ENCODE measurements around the gene HOXB1.

HOXB1 gene

DNA sequence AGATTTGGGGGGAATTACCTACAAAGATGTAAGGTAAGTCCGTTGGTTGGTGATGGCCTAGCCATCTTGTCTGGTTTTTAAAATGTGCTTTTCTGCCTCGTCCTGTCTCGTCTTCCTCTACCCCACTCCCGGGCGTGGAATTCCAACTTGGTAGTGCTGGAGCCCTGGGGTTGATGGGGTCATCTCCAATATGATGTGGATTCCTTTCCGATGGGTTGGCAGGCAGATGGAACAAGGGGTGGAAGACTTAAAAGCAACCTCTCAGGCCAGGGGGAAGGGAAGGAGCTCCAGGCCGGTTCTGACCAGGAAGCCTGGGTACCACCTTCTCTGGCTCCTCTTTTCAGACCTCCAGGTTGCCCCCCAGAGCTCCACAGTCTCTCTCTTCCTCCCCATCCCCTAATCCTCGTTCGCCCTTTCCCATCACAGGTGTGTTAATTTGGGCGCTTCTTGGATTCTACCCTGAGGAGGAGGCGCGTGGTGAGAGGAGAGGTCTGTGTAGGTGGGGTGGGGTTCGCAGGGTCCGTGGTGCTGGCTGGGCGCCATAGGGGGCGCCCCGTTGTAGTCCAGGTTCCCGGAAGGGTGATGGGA is 19.2 kb upstream of the HOXB1 start:
- H3K9me3 Mint-ChIP-seq: no peaks in the 10 kb centered on the region
- H3K36me3 Mint-ChIP-seq (ENCODE audit: low read depth): peaks cover 40% of the 10 kb centered on the region
- peak overlapping the region; percentile 47 to 62 (median 54) for H3K4me3 Mint-ChIP-seq
- TF ChIP-seq, protein P1, sequence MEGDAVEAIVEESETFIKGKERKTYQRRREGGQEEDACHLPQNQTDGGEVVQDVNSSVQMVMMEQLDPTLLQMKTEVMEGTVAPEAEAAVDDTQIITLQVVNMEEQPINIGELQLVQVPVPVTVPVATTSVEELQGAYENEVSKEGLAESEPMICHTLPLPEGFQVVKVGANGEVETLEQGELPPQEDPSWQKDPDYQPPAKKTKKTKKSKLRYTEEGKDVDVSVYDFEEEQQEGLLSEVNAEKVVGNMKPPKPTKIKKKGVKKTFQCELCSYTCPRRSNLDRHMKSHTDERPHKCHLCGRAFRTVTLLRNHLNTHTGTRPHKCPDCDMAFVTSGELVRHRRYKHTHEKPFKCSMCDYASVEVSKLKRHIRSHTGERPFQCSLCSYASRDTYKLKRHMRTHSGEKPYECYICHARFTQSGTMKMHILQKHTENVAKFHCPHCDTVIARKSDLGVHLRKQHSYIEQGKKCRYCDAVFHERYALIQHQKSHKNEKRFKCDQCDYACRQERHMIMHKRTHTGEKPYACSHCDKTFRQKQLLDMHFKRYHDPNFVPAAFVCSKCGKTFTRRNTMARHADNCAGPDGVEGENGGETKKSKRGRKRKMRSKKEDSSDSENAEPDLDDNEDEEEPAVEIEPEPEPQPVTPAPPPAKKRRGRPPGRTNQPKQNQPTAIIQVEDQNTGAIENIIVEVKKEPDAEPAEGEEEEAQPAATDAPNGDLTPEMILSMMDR (IDR thresholded peaks at IDR 0.05; ENCODE audit: unreplicated experiment in 3 of 3): no peak
- H3K27ac Mint-ChIP-seq: peak overlapping the region; percentile 99 to 100 (median 99)
- no peaks in the 10 kb centered on the region for H3K27me3 Mint-ChIP-seq (ENCODE audit: low read depth)
- peaks cover 77% of the 10 kb centered on the region for H3K4me1 Mint-ChIP-seq

DNA sequence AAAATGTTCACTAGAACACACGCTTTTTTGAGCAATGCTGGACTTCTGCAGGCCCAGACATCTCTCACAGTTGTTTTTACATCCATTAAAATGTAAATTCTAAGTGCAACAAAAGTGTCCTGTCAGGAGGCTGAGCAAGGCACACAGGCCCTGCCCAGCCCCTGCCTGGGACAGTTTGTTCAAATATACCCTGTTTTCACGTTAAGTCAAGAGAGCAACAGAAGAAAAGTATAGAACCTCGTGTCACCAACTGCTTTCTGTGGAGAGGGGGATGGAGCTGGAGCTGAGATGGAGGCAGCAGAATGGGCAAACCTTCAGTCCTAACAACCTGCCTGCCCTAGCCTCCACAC is 18.4 kb upstream of the HOXB1 start:
- peaks cover 40% of the 10 kb centered on the region for H3K36me3 Mint-ChIP-seq (ENCODE audit: low read depth)

DNA sequence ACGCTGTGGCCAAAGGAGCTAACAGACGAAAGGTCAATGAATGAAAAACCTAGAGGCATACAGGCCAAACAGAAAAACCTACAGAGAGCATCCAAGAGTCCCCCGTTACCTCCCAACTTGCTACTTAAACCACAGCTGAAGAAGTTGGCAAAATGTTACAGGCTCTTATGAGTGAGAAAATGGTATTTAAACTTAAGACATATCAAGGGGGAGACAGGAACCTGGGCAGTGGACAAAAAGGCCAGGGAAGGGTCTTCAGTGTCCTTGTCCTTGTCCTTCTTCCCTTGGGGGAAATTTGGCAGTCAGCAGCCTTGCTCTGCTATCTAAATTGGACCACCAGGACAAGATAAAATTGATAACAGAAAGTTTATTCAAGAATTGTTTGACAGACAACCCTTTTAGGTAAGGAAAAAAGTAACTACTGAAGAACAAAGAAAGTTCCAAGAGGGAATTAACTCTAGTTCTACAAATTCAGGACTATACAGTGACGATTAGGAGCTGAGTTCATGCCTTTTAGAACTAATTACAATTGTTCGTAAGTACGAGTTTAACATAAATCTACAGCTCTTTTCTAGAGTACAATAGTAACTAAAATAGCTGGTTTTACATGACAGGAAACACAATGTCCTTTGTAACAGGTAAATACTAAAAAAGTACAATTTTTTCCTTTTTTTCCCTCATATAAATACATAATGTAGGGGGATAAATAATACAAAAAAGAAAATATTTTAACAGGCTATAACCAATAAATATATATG is 17.9 kb upstream of the HOXB1 start:
- H3K9me3 Mint-ChIP-seq: no peaks in the 10 kb centered on the region
- H3K4me3 Mint-ChIP-seq: peak overlapping the region; percentile 70 to 97 (median 92)
- peaks cover 77% of the 10 kb centered on the region for H3K4me1 Mint-ChIP-seq
- peak overlapping the region; percentile 99 to 100 (median 99) for H3K27ac Mint-ChIP-seq
- no peaks in the 10 kb centered on the region for H3K27me3 Mint-ChIP-seq (ENCODE audit: low read depth)
- TF ChIP-seq, protein P1 (IDR thresholded peaks at IDR 0.05; ENCODE audit: unreplicated experiment in 3 of 3): no peak
- peaks cover 42% of the 10 kb centered on the region for H3K36me3 Mint-ChIP-seq (ENCODE audit: low read depth)

More for the DNA sequence above, 18.4 kb upstream of the HOXB1 start:
- no peaks in the 10 kb centered on the region for H3K9me3 Mint-ChIP-seq
- TF ChIP-seq, protein P1 (IDR thresholded peaks at IDR 0.05; ENCODE audit: unreplicated experiment in 3 of 3): no peak
- H3K4me1 Mint-ChIP-seq: peaks cover 78% of the 10 kb centered on the region
- H3K27ac Mint-ChIP-seq: peak overlapping the region; percentile 99 to 100 (median 99)
- H3K27me3 Mint-ChIP-seq (ENCODE audit: low read depth): no peaks in the 10 kb centered on the region
- H3K4me3 Mint-ChIP-seq: peak overlapping the region; percentile 59 to 76 (median 70)

DNA sequence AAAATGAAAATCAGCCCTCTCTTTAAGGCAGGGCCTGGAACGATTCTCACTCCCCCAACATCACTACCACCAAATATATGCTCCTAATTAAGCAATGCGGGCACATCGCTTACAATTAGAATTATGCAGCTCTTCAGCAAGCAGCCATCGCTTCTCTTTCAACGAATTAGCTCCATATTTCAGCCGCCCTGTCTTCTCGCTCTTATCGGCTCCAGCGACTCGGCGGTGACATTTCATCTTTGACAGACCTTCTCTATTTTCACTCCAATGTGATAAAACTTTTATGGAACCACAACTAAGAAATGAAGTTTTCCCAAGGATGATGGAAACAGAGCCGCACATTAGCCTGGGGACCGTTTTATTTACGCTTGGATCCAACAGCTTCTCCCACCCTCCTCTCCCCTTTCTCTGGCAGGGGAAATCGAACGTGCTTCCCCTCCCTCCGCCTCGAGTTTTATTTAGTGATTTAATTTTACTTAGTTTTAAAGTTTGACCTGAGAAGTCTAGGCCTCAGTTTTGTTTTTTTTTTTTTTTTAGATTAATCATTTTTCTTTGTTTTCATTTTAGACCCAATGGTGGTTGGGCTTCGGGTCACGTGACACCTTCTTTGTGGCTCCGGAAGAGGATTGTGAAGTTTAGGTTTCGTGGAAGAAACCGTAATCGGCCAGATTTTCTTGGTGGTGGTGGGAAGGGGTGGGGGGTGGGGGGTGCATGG is 17.2 kb upstream of the HOXB1 start:
- TF ChIP-seq, protein P1 (IDR thresholded peaks at IDR 0.05; ENCODE audit: unreplicated experiment in 3 of 3): no peak
- H3K36me3 Mint-ChIP-seq (ENCODE audit: low read depth): peaks cover 35% of the 10 kb centered on the region
- peak overlapping the region; percentile 99 to 100 (median 99) for H3K27ac Mint-ChIP-seq
- H3K4me3 Mint-ChIP-seq: peak overlapping the region; percentile 70 to 97 (median 92)
- H3K27me3 Mint-ChIP-seq (ENCODE audit: low read depth): no peaks in the 10 kb centered on the region
- H3K9me3 Mint-ChIP-seq: no peaks in the 10 kb centered on the region
- H3K4me1 Mint-ChIP-seq: peaks cover 70% of the 10 kb centered on the region

DNA sequence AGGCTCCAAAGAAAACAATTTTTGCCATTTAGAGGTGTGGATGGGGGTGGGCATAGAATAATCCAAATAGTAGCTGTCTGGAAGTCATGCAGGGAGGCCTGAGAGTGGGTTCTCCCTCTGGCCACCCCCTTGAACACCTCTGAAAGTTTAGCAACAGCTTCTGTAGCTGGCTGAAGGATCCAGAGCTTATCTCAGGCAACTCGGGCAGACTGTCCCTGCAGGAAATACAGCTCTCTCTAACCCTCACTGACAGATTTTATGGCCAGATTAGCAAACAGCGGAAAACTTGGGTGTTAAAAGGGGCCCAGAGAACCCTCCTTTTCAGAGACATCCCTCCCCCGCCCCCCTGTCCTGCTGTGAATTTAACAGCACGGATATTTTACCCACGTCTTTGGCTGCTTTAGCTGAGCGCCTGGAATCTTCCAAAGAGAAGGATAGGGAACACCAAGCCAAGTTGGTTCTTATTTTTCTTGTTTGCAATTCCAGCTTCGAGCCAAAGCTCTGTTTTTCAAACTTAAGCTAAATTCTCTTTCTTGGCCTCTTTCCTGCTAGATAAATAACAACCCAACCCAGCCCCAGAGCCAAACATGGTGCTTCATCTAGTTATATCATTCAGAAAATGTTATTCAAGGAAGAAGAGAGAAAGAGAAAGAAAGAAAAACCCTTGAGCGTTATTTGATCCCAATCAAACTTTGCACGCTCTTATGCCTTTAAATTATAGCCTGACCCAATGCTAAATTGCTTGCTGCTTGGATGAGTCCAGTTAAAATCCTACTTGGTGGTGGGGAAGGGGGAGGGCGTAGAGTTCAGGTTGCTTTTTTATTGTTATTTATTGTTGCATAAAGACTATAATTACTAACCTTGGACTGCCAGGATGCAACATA is 16.4 kb upstream of the HOXB1 start:
- H3K4me1 Mint-ChIP-seq: peaks cover 67% of the 10 kb centered on the region
- peak overlapping the region; percentile 99 to 100 (median 99) for H3K27ac Mint-ChIP-seq
- no peaks in the 10 kb centered on the region for H3K9me3 Mint-ChIP-seq
- no peaks in the 10 kb centered on the region for H3K27me3 Mint-ChIP-seq (ENCODE audit: low read depth)
- TF ChIP-seq, protein P1 (IDR thresholded peaks at IDR 0.05; ENCODE audit: unreplicated experiment in 3 of 3): no peak
- peaks cover 35% of the 10 kb centered on the region for H3K36me3 Mint-ChIP-seq (ENCODE audit: low read depth)
- peak overlapping the region; percentile 92 to 97 (median 95) for H3K4me3 Mint-ChIP-seq
